HG02678 (cell line): ENCODE data around the gene COX14.
"Not testable (repeated sequence)": the region's sequence is repeated elsewhere in the genome, so short reads cannot be mapped to it uniquely, and the experiment has no call there.

Source experiments
- ATAC-seq: cut with Tn5 transposase; IDR thresholded peaks from one replicate; pipeline ENCODE4 v1.9.1; 2021; ENCODE audit warnings: mild to moderate bottlenecking, moderate library complexity; ENCODE audit not compliant: unreplicated experiment

COX14 gene

DNA sequence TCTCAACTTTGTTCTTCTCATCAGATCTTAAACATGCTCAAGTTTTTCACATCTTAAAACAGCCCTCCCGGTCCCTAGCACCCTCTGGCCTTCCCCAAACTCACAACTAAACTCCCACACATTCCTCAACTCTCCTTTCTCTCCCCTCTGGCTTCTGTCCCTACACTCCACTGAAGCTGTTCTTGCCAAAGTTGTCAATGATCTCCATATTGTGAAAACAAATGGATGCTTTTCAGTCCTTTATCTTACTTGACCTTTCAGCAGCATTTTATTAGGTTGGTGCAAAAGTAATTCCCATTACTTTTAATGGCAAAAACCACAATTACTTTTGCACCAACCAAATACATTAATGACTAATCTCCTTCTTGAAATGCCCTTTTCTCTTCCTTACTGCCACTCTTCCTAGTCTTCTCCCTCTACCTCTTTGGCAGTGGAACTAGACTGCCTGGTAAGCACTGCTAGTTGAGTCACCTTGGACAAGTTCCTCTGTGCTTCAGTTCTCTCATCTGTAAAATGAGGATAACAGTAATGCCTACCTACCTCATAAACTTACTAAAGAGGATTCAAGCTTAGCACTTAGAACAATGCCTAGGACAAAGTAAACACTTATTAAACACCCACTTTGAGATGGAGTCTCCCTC is 39.1 kb downstream of the COX14 start:
- ATAC-seq, result no peak

DNA sequence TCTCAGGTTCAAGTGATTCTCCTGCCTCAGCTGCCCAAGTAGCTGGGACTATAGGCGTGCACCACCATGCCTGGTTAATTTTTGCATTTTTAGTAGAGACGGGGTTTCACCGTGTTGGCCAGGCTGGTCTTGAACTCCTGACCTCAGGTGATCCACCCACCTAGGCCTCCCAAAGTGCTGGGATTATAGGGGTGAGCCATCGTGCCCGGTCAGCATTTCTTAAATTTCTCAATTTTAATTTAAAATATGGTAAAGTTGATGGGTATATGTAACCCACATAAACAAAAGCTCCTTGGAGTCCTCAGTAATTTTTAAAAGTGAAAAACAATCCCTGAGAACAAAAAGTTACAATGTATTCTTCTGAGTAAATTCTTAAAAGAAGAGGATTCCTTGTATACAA is 42.9 kb downstream of the COX14 start:
- not testable (repeated sequence) for ATAC-seq

DNA sequence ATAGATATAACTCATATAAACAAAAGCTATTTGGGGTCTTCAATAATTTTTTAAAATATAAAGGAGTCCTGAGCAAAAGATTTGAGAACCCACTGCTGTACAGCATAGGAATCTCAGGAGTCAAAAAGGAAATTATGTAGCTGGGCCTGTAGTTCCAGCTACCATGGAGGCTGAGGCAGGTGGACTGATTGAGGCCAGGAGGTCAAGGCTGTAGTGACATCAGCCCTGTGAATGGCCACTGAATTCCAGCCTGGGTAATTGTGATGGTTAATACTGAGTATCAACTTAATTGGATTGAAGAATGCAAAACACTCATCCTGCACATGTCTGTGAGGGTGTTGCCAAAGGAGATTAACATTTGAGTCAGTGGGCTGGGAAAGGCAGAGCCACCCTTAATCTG is 44.6 kb downstream of the COX14 start:
- no peak for ATAC-seq

DNA sequence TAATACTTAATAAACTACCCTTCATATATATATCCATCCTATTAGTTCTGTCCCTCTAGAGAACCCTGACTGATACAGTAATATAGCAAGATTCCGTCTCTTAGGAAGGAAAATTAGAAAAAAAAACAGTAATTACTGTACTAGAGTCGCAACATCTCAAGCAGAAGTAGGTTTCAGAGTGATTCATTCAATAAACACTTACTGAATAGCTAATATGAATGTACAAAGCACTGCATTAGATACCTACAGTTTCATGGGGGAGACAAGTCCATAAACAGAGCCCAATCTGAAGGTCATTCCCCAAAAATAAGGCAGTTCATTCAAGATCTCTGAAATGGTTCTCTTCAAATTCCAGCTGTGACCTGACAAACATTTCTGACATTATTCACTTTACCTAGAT is 45.2 kb downstream of the COX14 start:
- ATAC-seq, result no peak

DNA sequence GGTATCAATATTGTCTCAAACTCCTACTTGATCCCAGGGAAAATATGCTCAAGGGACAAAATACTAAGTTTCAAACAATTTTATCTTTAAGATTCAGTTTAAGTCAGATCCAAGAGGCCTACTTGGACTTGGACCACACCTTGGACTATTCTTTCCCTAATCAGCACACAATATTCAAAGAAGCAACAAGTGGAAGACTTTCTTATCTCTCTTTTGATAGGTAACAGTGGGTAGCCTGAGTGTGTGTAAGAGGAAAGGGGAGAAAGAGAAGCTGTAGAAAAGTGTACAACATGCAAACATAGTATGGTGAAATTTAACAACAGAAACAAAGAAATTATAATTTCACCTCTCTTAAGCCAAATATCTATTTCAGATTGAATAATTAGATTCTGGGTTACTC is 48.6 kb downstream of the COX14 start:
- ATAC-seq, result no peak

DNA sequence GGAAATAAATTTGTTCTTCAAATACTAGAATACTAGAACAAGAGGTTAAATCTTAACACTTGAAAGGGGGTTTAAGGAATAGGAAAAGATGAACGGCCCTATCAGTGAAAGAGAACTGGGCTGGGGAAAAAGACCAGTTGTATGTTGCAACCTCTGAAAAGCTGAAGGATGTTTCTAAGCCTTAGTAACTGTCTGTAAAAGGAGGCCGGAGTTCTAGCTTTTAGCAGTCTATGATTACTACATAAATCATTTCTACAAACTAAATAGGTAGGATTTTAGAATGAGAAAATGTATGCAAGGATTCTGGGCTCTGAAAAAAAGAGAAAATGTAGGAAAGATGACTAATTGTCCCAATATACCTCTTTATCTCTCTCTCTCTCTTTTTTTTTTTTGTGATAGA is 50.2 kb downstream of the COX14 start:
- ATAC-seq, result no peak

DNA sequence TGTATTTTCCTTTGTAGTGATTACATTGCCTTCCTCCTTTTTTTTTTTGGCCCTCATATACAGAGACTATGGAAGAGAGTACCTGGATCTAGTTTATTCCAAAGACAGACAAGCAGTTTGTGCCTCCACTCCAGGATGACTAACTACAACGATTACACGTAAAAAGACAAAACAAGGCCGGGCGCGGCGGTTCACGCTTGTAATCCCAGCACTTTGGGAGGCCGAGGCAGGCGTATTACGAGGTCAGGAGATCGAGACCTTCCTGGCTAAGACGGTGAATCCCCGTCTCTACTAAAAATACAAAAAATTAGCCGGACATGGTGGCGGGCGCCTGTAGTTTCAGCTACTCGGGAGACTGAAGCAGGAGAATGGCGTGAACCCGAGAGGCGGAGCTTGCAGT is 52.9 kb downstream of the COX14 start:
- no peak for ATAC-seq

DNA sequence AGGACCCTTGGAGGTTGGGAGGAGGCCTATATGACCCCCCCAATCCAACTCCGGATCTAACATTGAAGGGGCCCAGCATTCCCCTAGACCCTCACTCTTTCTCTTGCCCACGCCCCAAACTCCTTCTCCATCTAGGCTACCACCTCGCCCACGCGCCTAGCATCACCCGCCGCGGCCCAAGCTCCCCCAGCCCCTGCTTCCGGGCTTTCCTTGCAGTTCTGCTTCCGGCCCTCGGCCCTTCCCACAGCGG is 54.7 kb downstream of the COX14 start:
- ATAC-seq, result peak; percentile 31

DNA sequence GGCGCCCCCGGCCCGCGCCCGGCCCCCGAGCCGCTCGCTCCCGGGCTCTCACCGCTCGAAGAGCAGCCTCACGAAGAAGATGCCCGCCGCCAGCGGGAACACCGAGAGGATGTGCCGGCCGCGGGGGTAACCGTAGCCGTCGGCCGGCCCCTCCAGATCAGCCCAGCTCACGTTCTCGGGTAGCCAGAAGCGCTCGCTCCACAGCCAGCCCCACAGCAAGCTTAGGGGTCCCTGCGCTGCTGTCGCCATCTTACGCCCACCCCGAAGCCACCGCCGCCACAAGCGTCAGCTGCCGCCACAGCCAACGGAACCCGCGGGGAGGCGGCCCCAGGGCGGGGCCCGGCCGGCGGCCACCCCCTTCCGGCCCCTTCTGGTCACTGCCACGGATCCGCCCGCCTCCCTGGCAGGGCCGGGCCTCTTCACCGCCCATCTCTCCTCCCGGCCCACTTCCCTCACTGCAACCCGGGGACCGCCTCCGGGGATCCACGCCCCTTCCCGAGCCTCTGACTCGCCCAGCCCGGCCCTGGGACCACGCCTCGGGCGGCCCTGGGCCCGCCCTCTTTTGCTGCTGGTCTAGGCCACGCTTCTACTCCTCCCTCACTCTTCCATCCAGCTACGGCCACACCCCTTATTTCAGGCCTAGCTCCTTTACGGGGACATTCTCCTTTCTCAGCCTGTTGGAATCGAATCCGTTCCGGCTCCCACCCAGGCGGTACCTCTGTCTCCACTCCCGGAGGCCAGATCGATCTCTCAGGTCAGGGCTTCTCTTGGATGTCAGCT is 55.2 kb downstream of the COX14 start, which contains the start of gene CERS5:
TSS of gene CERS5 (minus strand) at position 321 of the 780 bp plus-strand sequence. CDS start at position 249, 72 bp downstream.
- peak; percentile 96 for ATAC-seq
